MG63 (cell line): ENCODE results near the gene ZNRD2. TPM values are rescaled to one million over a fixed set of nuclear protein-coding genes. Genes with fewer than 3 reads are reported as not detected.

Source experiments
- DNase-seq: peaks from one replicate; pipeline ENCODE4 v3.0.0-alpha.2; 2020
- H3K27me3 ChIP-seq: fragments of 250-450 bp; sonication (Bioruptor Pico); 2 replicates; pipeline ENCODE4 v1.5.1; 2020; ENCODE audit warnings: mild to moderate bottlenecking, moderate library complexity
- H3K36me3 ChIP-seq: fragments of 250-450 bp; sonication (Bioruptor Pico); 2 replicates; pipeline ENCODE4 v1.5.1; 2020; ENCODE audit warnings: mild to moderate bottlenecking, moderate library complexity
- H3K4me3 ChIP-seq: fragments of 250-450 bp; sonication (Bioruptor Pico); 2 replicates; pipeline ENCODE4 v1.5.1; 2020; ENCODE audit warnings: mild to moderate bottlenecking, moderate library complexity
- H3K9me3 ChIP-seq: fragments of 250-450 bp; sonication (Bioruptor Pico); 2 replicates; pipeline ENCODE4 v1.5.1; 2020; ENCODE audit warnings: mild to moderate bottlenecking, moderate library complexity
- total RNA-seq: library from RNA; depleted of rRNA; stranded (reverse); fragments of >200 nt; shearing (Covaris generic); gene quantifications from 2 replicates; pipeline ENCODE4 v1.2.3, GENCODE V29; 2014; ENCODE audit warnings: low replicate concordance

The ZNRD2 gene
- total RNA-seq, 1 experiment from 2014 or later, result 90.7 TPM

- peaks cover 66% of the 10 kb centered on the region for H3K36me3 ChIP-seq
Measured at GRCh38 chr11:65549096-65549495, 21.2 kb upstream of the ZNRD2 start.

GRCh38 chr11:65551572-65552387, 18.5 kb upstream of the ZNRD2 start:
- Histone ChIP-seq H3K27me3 (no peaks in the 10 kb centered on the region), H3K4me3 (no peak overlapping the region), H3K36me3 (peaks cover 69% of the 10 kb centered on the region), H3K9me3 (no peaks in the 10 kb centered on the region)
- peak; percentile 60 for DNase-seq

More at GRCh38 chr11:65549096-65549495, 21.2 kb upstream of the ZNRD2 start:
- Histone ChIP-seq H3K9me3 (no peaks in the 10 kb centered on the region), H3K27me3 (no peaks in the 10 kb centered on the region), H3K4me3 (no peak overlapping the region)
- DNase-seq, result no peak

- Histone ChIP-seq H3K36me3 (peaks cover 69% of the 10 kb centered on the region), H3K4me3 (no peak overlapping the region), H3K9me3 (no peaks in the 10 kb centered on the region), H3K27me3 (no peaks in the 10 kb centered on the region)
- no peak for DNase-seq
Measured at GRCh38 chr11:65552388-65552951, 17.8 kb upstream of the ZNRD2 start.

- Histone ChIP-seq H3K9me3 (no peaks in the 10 kb centered on the region), H3K4me3 (no peak overlapping the region), H3K27me3 (no peaks in the 10 kb centered on the region), H3K36me3 (peaks cover 62% of the 10 kb centered on the region)
- no peak for DNase-seq
Measured at GRCh38 chr11:65553301-65554001, 16.8 kb upstream of the ZNRD2 start.

- Histone ChIP-seq H3K27me3 (no peaks in the 10 kb centered on the region), H3K9me3 (no peaks in the 10 kb centered on the region), H3K36me3 (peaks cover 54% of the 10 kb centered on the region), H3K4me3 (no peak overlapping the region)
- no peak for DNase-seq
Measured at GRCh38 chr11:65554057-65554818, 16.0 kb upstream of the ZNRD2 start.

- peaks cover 50% of the 10 kb centered on the region for H3K36me3 ChIP-seq
- no peaks in the 10 kb centered on the region for H3K9me3 ChIP-seq
- no peak overlapping the region for H3K4me3 ChIP-seq
- H3K27me3 ChIP-seq, result no peaks in the 10 kb centered on the region
- no peak for DNase-seq
Measured at GRCh38 chr11:65554842-65555430, 15.3 kb upstream of the ZNRD2 start.

GRCh38 chr11:65555693-65556231, 14.5 kb upstream of the ZNRD2 start:
- no peaks in the 10 kb centered on the region for H3K27me3 ChIP-seq
- peaks cover 43% of the 10 kb centered on the region for H3K36me3 ChIP-seq
- no peaks in the 10 kb centered on the region for H3K9me3 ChIP-seq
- peak overlapping the region; percentile 67 for H3K4me3 ChIP-seq
- peak; percentile 98 for DNase-seq

DNA sequence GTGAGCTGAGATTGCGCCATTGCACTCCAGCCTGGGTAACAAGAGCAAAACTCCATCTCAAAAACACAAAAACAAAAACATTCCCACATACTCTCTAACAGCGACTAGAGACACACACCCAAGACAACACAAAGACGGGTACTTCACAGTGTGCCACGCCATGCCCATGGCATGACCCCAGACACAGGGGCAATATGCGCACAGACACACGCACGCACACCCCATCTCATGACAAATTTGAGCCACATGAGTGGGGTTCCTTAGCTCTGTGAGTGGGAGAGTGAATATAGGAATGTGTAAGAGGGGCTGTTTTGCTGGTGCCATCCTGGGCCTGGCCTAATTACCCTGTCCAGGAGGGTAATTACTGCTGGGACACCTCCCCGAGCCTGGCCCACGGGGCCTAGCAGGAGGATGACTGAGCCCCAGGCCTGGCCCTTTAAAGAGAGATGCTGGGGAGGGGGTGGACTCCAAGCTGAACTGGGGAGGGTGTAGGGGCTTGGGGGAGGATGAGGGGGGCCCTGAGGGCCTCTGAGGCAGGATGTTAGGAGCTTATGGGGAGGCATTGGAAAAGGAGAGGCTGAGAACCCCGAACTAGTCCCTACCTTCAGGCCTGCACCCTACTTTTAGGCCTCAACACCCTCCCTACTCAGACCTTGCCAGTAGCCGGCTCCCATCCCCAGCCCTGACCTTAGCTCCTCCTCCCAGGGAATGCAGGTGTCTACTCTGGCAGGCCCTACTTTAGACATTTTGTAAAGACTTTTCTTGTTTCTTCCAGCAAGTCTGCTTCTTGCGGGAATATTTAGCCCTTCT, 13.6 kb upstream of the ZNRD2 start:
- H3K9me3 ChIP-seq, result no peaks in the 10 kb centered on the region
- peak overlapping the region; percentile 67 for H3K4me3 ChIP-seq
- no peaks in the 10 kb centered on the region for H3K27me3 ChIP-seq
- no peak for DNase-seq
- H3K36me3 ChIP-seq, result peaks cover 34% of the 10 kb centered on the region

DNA sequence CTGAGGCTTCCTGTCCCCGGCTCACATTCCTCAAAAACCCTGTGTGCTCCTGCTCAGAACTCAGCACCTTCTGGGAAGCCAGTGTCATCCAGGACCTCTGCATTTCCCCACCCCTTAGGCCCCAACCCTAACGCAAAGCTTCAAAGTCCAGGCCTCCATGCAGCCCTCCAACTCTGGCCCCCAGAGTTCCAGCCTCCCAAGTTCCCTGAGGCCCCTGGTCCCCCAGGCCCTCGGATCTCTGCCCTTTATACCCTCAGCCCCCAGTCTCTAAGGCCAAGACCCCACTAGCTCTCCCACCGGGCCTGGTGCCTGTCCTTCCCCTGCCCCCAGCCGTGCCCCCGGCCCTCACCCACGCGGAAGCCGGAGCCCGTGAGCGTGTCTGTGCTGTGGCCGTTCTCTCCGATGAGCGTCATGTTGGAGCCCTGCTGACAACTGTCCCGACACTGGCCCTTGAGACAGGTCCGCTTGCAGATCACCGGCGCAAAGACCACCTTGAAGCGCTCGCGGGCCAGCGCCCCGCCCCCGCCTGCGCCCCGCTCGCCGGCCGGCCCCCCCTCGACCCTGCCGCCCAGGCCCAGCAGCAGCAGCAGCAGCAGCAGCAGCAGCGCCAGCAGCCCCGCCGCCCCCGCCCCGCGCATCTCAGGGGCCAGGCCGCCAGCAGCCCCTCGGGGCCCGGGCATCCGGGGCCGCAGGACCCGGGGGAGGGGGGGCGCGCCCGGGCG, 12.8 kb upstream of the ZNRD2 start:
- Histone ChIP-seq H3K27me3 (no peaks in the 10 kb centered on the region), H3K9me3 (no peaks in the 10 kb centered on the region), H3K36me3 (peaks cover 26% of the 10 kb centered on the region), H3K4me3 (peak overlapping the region; percentile 67)
- no peak for DNase-seq

DNA sequence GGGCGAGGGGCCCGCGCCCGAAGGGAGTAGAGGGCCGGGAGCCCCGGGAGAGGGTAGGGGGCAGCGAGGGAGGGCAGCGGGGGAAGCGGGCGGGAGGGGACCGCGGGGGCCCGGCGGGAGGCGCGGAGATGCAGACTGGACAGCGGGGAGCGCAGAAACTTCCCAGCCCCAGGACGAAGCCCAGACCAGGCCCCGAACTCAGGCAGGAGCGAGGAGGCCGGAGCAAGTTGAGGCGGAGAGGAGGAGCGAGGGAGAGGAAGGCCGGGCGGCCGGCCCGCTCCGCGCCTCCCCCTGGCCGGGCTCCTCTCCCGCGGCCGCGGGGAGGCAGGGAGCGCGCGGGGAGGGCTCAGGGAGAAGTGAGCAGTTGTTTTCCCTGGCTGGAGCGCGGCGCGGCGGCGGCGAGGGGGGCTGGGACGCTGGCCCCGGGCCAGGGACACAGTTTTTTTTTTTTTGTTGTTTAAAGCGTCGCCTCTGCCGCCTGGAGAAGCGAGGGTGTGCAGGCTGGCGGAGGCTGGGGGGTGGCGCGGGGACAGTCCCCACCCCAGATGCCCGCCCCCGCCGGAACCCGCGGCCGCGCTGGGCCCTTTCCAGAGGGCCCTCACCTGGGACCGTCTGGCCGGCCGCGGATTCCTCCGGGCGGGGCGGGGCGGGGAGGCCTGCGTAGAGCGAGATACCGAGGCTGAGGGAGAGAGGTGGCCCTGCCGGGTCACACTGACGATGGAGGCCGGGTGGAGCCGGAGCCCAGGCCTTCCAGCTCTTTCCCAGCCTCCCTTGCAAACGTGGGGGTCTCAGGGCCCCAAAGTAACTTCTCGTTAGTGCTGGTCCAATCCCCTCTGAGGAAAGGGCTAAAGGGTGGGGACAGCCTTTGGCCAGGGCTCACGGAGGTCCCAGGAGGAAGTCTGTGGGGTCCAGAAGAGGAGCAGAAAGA, 12.0 kb upstream of the ZNRD2 start, which contains the start of gene LTBP3:
LTBP3 (minus strand) TSS at position 358 of the 928 bp plus-strand sequence. CDS start 400 bp downstream, outside the sequence.
- DNase-seq, result peak; percentile 89
- no peaks in the 10 kb centered on the region for H3K9me3 ChIP-seq
- H3K27me3 ChIP-seq, result no peaks in the 10 kb centered on the region
- H3K4me3 ChIP-seq, result peak within 1 kb of the TSS; percentile 67
- H3K36me3 ChIP-seq, result peaks cover 20% of the 10 kb centered on the region

GRCh38 chr11:65558930-65559509, 11.3 kb upstream of the ZNRD2 start:
- DNase-seq, result peak; percentile 94
- no peaks in the 10 kb centered on the region for H3K27me3 ChIP-seq
- peak overlapping the region; percentile 55 for H3K4me3 ChIP-seq
- peaks cover 20% of the 10 kb centered on the region for H3K36me3 ChIP-seq
- H3K9me3 ChIP-seq, result no peaks in the 10 kb centered on the region

DNA sequence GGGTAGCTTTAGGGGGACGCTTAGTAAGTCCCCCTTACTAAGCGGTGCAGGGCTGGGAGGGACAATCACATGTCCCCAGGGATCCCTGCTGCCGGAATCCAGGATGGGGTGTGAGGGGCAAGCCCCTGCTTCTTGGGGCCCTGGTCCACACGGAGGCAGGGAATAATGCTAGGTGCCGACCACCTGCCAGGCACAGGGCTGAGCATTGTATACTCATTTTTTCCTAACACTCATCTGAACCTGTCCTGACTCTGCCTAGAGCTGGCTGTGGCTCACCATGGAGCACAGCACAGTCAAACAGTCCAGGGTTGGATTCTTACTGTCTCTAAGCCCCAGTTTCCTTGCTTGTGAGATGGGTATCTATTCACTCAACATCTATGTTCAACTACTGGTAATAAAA, 10.7 kb upstream of the ZNRD2 start:
- Histone ChIP-seq H3K4me3 (peak overlapping the region; percentile 55), H3K9me3 (no peaks in the 10 kb centered on the region), H3K36me3 (peaks cover 18% of the 10 kb centered on the region), H3K27me3 (no peaks in the 10 kb centered on the region)
- no peak for DNase-seq

GRCh38 chr11:65559951-65560537, 10.2 kb upstream of the ZNRD2 start:
- Histone ChIP-seq H3K27me3 (no peaks in the 10 kb centered on the region), H3K4me3 (no peak overlapping the region), H3K36me3 (peaks cover 13% of the 10 kb centered on the region), H3K9me3 (no peaks in the 10 kb centered on the region)
- peak; percentile 91 for DNase-seq
